ENCODE data around the gene GALNT8. TPM values are rescaled to one million over a fixed set of nuclear protein-coding genes. Genes with fewer than 3 reads are reported as not detected.

The GALNT8 gene
- total RNA-seq, 1 donor from 2014 or later: 0.21 TPM

DNA sequence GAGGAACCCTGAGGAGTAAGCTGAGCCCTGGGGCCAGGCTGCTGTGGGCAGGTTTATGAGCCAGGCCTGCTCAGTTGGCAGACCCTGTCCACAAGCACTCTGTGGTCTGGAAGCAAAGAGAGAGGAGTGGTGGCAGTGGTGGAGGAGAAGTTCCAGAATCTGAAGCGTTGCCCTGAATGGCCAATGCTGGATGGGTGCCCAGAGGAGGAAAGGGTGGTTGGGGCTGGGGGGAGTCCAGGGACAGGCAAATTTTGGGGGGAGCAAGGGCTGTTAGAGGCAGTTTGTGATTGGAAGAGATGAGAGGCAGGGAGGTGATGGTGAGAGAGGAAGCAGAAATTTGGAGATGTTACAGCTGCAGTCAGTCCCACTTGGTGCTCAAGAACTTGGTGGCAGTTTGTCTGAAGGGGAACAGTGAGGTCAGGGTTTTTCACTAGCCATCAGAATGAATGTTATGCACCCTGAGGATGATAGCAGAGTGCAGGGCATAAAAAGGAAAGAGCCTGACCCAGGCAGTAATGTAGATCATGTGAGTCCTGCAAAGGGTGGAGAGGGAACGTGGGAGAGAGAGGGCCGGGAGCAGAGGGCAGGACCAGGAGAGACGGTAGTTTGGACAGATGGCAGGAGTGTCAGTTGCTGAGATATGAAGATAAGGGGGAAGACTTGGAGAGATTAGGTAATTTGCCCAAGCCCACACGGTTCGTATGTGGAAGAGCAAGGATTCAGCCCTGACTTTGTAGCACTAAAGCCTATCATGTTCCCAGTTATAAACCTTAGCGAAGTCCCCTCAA, 51.2 kb downstream of the GALNT8 start:
- H3K27ac Mint-ChIP-seq (ENCODE audit: unreplicated experiment): no peak overlapping the region
- H3K4me3 Mint-ChIP-seq (ENCODE audit: unreplicated experiment): no peak overlapping the region
- H3K9me3 Mint-ChIP-seq (ENCODE audit: unreplicated experiment): no peaks in the 10 kb centered on the region
- no peaks in the 10 kb centered on the region for H3K36me3 Mint-ChIP-seq (ENCODE audit: unreplicated experiment)
- H3K4me1 Mint-ChIP-seq (ENCODE audit: unreplicated experiment): no peaks in the 10 kb centered on the region
- peaks cover 6% of the 10 kb centered on the region for H3K27me3 Mint-ChIP-seq (ENCODE audit: unreplicated experiment)
- TF ChIP-seq, protein P1, sequence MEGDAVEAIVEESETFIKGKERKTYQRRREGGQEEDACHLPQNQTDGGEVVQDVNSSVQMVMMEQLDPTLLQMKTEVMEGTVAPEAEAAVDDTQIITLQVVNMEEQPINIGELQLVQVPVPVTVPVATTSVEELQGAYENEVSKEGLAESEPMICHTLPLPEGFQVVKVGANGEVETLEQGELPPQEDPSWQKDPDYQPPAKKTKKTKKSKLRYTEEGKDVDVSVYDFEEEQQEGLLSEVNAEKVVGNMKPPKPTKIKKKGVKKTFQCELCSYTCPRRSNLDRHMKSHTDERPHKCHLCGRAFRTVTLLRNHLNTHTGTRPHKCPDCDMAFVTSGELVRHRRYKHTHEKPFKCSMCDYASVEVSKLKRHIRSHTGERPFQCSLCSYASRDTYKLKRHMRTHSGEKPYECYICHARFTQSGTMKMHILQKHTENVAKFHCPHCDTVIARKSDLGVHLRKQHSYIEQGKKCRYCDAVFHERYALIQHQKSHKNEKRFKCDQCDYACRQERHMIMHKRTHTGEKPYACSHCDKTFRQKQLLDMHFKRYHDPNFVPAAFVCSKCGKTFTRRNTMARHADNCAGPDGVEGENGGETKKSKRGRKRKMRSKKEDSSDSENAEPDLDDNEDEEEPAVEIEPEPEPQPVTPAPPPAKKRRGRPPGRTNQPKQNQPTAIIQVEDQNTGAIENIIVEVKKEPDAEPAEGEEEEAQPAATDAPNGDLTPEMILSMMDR (IDR thresholded peaks at IDR 0.05): no peak
- no peak for DNase-seq (ENCODE audit: extremely low spot score, unreplicated experiment)

DNA sequence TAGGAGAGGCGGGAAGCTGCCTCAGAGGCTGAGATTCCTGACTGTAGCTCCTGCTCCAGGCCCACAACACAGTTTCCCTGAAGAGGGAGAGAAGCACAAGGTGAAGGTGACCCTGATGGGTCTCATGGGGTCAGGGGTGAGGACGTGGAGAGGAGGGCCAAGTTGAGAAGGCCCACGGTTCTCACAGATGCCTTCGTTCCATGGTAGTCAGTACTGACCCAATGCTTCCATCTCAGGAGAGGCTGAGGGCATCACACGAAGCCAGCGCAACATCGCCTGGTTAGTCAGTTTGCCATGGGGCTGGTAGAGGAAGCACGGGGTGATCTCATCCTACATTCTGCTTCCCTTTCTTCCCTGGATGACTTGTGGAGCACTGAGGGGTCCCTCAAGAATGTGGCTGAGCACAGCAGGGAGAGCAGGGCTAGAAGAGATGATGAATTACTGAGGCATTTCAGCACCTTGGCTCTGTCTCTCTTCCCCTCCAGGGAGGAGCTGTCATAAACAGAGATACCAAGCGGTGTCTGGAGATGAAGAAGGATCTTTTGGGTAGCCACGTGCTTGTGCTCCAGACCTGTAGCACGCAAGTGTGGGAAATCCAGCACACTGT, 51.9 kb downstream of the GALNT8 start:
- Mint-ChIP-seq H3K36me3 (ENCODE audit: unreplicated experiment) (no peaks in the 10 kb centered on the region), H3K4me1 (ENCODE audit: unreplicated experiment) (no peaks in the 10 kb centered on the region), H3K4me3 (ENCODE audit: unreplicated experiment) (no peak overlapping the region), H3K27me3 (ENCODE audit: unreplicated experiment) (peaks cover 6% of the 10 kb centered on the region), H3K27ac (ENCODE audit: unreplicated experiment) (no peak overlapping the region), H3K9me3 (ENCODE audit: unreplicated experiment) (no peaks in the 10 kb centered on the region)
- no peak for DNase-seq (ENCODE audit: extremely low spot score, unreplicated experiment)
- TF ChIP-seq, protein P1 (IDR thresholded peaks at IDR 0.05): no peak

DNA sequence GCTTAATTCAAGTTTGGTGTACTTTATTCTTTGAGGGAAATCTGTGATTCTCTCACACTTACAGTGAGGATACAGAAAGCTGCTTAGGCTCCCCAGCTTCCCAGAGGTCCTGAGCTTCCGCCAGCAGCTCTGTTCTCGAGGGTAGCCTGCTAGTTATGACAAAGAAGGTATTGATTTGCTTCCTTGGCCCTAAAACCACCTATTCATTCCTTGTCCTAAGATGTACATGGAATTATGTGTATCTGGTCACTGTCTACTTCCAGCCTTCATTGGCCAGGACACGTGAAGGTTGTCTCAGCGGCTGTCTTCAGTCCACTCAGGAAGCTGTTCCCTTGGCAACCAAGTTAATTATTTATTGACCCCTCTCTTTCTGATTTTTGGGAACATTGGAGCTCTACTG, 55.7 kb downstream of the GALNT8 start:
- H3K36me3 Mint-ChIP-seq (ENCODE audit: unreplicated experiment): no peaks in the 10 kb centered on the region
- no peak for DNase-seq (ENCODE audit: extremely low spot score, unreplicated experiment)
- H3K27me3 Mint-ChIP-seq (ENCODE audit: unreplicated experiment): peaks cover 5% of the 10 kb centered on the region
- H3K4me1 Mint-ChIP-seq (ENCODE audit: unreplicated experiment): no peaks in the 10 kb centered on the region
- no peak overlapping the region for H3K4me3 Mint-ChIP-seq (ENCODE audit: unreplicated experiment)
- TF ChIP-seq, protein P1 (IDR thresholded peaks at IDR 0.05): no peak
- no peaks in the 10 kb centered on the region for H3K9me3 Mint-ChIP-seq (ENCODE audit: unreplicated experiment)
- H3K27ac Mint-ChIP-seq (ENCODE audit: unreplicated experiment): no peak overlapping the region

DNA sequence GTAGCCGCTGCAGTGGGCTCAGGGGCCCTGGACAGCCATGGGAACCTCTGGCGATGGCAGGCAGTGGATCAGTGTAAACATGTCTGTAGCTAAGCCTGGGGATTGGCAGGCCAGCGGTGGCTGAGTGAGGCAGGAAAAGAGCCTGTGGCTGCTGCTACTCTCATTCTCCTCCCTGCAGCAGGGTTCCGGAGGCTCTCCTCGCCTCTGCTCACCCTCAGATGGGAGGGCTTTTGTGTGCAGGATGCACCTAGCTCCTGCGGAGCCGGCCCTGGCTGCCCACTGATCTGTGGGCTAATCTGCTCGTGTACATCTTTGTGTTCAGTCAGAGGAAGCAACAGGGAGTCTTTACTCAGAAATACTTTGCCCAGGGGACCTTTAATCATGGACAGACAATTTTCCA, 59.5 kb downstream of the GALNT8 start:
- H3K27me3 Mint-ChIP-seq (ENCODE audit: unreplicated experiment): peaks cover 9% of the 10 kb centered on the region
- no peaks in the 10 kb centered on the region for H3K4me1 Mint-ChIP-seq (ENCODE audit: unreplicated experiment)
- DNase-seq (ENCODE audit: extremely low spot score, unreplicated experiment): no peak
- H3K9me3 Mint-ChIP-seq (ENCODE audit: unreplicated experiment): peaks cover 6% of the 10 kb centered on the region
- no peaks in the 10 kb centered on the region for H3K36me3 Mint-ChIP-seq (ENCODE audit: unreplicated experiment)
- H3K4me3 Mint-ChIP-seq (ENCODE audit: unreplicated experiment): no peak overlapping the region
- H3K27ac Mint-ChIP-seq (ENCODE audit: unreplicated experiment): no peak overlapping the region
- TF ChIP-seq, protein P1 (IDR thresholded peaks at IDR 0.05): no peak

Data from osteocyte (in vitro differentiated cells).